GM13977 (cell line): Measurements from ENCODE around the gene SFXN4.

Experiments used
- DNase-seq: peaks from one replicate; pipeline ENCODE4 v3.0.0; 2012; ENCODE audit warnings: low spot score
- CTCF ChIP-seq: IDR thresholded peaks from 2 replicates; pipeline ENCODE4 v1.5.1; 2012; ENCODE audit warnings: mild to moderate bottlenecking, control low read depth; ENCODE audit not compliant: insufficient read depth; ENCODE audit errors: extremely low read depth, missing control alignments
- in situ Hi-C: fragments of 300-500 bp; cut with MboI; formaldehyde crosslinking; loops from one replicate; pipeline ENCODE4 v1.12.0; 2022; ENCODE audit warnings: low sequenced_read_pairs, low pct_unique_long_range_greater_than_20kb, mixed read lengths, inconsistent platforms; ENCODE audit not compliant: unreplicated experiment

The SFXN4 gene

GRCh38 chr10:119125942-119126341 lies 39.6 kb downstream of the SFXN4 start:
- no peak for TF ChIP-seq CTCF
- DNase-seq = no peak
- in situ Hi-C loops = no loop called here

- in situ Hi-C loops = no loop called here
- no peak for TF ChIP-seq CTCF
- DNase-seq = no peak
Observed at GRCh38 chr10:119120875-119121274, 44.6 kb downstream of the SFXN4 start.

GRCh38 chr10:119120413-119120867 lies 45.1 kb downstream of the SFXN4 start:
- in situ Hi-C loops = no loop called here
- DNase-seq = peak; percentile 69

GRCh38 chr10:119119400-119119799 lies 46.1 kb downstream of the SFXN4 start:
- in situ Hi-C loops = no loop called here
- TF ChIP-seq CTCF = no peak
- no peak for DNase-seq

More at GRCh38 chr10:119120413-119120867, 45.1 kb downstream of the SFXN4 start:
- no peak for TF ChIP-seq CTCF

GRCh38 chr10:119118231-119118630 lies 47.3 kb downstream of the SFXN4 start:
- in situ Hi-C loops = no loop called here
- DNase-seq = no peak
- no peak for TF ChIP-seq CTCF

- DNase-seq = no peak
- TF ChIP-seq CTCF = no peak
- in situ Hi-C loops = no loop called here
Observed at GRCh38 chr10:119116326-119116951, 49.1 kb downstream of the SFXN4 start.
